ENCODE results near the gene CLIP2. TPM values are rescaled to one million over a fixed set of nuclear protein-coding genes. Genes with fewer than 3 reads are reported as not detected.

The CLIP2 gene
- total RNA-seq, 1 donor from 2014 or later = 110 TPM

DNA sequence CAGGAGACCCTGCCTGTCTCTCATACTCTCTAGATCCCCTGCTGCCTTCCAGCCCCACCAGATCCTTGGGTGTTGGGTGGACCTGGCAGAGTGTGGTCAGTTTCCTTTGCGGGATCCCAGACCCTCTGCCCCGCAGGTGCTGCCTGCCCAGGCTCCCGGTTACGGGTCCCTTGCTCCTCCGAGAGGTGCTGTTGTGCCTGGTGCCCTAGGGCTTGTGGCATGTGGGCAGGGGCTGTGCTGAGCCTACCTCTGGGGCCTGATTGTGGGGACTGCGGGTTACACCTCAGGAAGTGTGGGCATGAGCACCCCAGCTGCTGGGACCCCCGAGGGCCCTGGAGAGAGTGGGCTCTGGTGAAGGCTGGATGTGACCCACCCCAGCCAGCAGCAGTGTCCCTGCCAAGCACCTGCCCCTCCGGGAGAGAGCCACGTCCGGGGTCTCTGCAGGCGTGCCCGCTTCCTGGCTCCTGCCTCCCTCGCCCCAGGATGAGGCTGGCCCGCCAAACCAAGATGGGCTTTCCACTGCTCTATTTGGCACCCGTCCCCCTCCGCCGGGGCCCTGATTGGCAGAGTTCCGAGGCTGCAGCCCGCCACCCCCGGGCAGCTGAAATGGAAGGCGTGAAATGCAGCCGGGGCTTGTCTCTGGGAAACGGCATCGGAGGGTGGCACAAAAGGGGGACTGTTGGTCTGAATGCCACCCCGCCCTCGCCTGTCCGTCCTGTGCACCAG lies 17.0 kb downstream of the CLIP2 start:
- TF ChIP-seq, protein P1, sequence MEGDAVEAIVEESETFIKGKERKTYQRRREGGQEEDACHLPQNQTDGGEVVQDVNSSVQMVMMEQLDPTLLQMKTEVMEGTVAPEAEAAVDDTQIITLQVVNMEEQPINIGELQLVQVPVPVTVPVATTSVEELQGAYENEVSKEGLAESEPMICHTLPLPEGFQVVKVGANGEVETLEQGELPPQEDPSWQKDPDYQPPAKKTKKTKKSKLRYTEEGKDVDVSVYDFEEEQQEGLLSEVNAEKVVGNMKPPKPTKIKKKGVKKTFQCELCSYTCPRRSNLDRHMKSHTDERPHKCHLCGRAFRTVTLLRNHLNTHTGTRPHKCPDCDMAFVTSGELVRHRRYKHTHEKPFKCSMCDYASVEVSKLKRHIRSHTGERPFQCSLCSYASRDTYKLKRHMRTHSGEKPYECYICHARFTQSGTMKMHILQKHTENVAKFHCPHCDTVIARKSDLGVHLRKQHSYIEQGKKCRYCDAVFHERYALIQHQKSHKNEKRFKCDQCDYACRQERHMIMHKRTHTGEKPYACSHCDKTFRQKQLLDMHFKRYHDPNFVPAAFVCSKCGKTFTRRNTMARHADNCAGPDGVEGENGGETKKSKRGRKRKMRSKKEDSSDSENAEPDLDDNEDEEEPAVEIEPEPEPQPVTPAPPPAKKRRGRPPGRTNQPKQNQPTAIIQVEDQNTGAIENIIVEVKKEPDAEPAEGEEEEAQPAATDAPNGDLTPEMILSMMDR (IDR thresholded peaks at IDR 0.05; ENCODE audit: unreplicated experiment) = no peak
- H3K27me3 Mint-ChIP-seq (ENCODE audit: unreplicated experiment) = peaks cover 1% of the 10 kb centered on the region
- H3K36me3 Mint-ChIP-seq (ENCODE audit: low read depth, unreplicated experiment) = peaks cover 5% of the 10 kb centered on the region
- no peak overlapping the region for H3K4me3 Mint-ChIP-seq (ENCODE audit: unreplicated experiment)
- DNase-seq (ENCODE audit: low spot score) = no peak
- no peak overlapping the region for H3K27ac Mint-ChIP-seq (ENCODE audit: unreplicated experiment)
- H3K9me3 Mint-ChIP-seq (ENCODE audit: unreplicated experiment) = no peaks in the 10 kb centered on the region
- peaks cover 2% of the 10 kb centered on the region for H3K4me1 Mint-ChIP-seq (ENCODE audit: unreplicated experiment)

DNA sequence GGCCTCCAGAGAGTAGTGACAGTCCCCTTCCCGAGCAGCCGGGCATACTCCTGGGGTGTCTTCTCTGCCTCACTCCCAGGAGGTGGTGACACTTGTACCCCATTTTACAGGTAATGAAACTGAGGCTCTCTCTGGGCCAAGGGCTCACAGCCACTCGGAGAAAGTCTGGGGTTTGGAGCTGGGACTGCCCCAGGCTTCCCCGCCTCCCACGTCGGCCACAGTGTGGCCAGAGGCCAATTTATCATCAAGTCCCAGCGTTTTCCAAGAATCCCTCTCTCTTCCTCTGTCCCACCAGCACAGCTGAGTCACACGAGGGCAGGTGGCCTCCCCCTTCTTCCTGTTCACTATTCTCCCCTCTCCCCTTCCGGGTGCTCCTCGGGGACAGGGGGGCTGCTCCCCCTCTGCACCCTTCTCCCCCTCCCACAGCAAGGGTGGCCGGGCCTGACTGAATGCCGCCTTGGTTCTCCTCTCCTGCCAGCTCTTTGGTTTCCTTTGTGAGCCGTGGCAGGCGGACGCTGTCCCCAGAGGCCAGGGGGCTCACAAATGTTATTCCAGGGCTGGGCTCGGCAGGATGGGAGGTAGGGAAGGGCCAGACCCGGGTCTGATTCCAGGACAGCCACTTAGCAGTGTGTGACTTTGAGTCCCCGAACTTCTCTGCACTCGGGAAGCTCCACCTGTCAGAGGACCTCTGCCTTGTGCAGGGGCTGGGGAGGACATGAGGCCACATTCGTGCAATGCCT lies 17.7 kb downstream of the CLIP2 start:
- peak; percentile 16 for DNase-seq (ENCODE audit: low spot score)
- Mint-ChIP-seq H3K27ac (ENCODE audit: unreplicated experiment) (no peak overlapping the region), H3K27me3 (ENCODE audit: unreplicated experiment) (peaks cover 1% of the 10 kb centered on the region), H3K36me3 (ENCODE audit: low read depth, unreplicated experiment) (peaks cover 9% of the 10 kb centered on the region), H3K4me1 (ENCODE audit: unreplicated experiment) (peaks cover 2% of the 10 kb centered on the region), H3K9me3 (ENCODE audit: unreplicated experiment) (no peaks in the 10 kb centered on the region), H3K4me3 (ENCODE audit: unreplicated experiment) (no peak overlapping the region)
- TF ChIP-seq, protein P1 (IDR thresholded peaks at IDR 0.05; ENCODE audit: unreplicated experiment) = no peak

DNA sequence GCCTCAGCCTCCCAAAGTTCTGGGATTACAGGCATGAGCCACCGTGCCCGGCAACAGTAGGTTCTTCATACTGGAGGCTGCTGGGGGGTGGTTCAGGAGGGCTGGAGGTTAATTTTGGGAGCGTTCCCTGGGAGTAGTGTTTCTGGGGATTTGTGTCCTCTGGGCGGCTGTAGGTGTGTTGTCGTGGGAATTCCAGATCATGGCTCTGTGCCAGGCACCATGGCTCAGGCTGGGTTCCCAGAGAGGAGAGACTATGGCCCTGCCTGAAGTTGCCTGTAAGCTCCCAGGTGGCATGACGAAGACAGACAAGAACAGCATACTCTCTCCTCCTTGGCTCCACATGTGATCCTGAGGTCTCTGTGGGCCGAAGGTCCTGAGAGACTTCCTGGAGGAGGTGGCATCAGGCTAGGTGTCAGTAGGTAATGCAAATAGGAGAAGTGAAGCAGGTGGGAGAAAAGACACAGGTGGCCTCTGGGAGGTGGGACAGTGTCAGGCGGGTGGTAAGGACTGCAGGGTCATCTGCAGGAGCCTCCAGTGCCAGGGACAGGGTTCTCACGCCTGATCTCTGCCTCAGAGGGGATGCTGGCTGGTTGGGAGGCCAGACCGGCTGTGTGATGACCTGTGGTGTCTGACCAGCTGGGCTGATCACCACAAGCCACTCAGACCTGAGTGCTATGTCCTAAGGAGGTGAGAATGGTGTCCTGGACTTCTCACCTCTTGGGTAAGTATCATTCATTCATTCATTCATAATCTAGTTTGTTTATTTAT lies 18.7 kb downstream of the CLIP2 start:
- H3K36me3 Mint-ChIP-seq (ENCODE audit: low read depth, unreplicated experiment) = peaks cover 9% of the 10 kb centered on the region
- TF ChIP-seq, protein P1 (IDR thresholded peaks at IDR 0.05; ENCODE audit: unreplicated experiment) = no peak
- DNase-seq (ENCODE audit: low spot score) = no peak
- no peaks in the 10 kb centered on the region for H3K9me3 Mint-ChIP-seq (ENCODE audit: unreplicated experiment)
- no peak overlapping the region for H3K27ac Mint-ChIP-seq (ENCODE audit: unreplicated experiment)
- peaks cover 2% of the 10 kb centered on the region for H3K4me1 Mint-ChIP-seq (ENCODE audit: unreplicated experiment)
- peaks cover 1% of the 10 kb centered on the region for H3K27me3 Mint-ChIP-seq (ENCODE audit: unreplicated experiment)
- peak overlapping the region; percentile 10 for H3K4me3 Mint-ChIP-seq (ENCODE audit: unreplicated experiment)

DNA sequence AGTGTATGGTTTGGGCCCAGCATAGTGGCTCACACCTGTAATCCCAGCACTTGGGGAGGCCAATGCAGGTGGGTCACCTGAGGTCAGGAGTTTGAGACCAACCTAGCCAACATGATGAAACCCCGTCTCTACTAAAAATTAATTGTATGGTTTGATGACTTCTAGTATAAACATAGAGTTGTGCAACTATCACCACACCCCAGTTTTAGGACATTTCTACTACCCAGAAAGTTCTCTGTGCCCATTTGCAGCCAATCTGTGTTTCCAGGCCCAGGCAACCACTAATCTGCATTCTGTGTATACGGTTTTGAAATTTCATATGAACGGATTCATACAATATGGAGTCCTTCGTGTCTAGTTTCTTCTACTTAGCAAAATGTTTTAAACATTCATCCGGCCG lies 20.0 kb downstream of the CLIP2 start:
- DNase-seq (ENCODE audit: low spot score) = no peak
- peaks cover 2% of the 10 kb centered on the region for H3K4me1 Mint-ChIP-seq (ENCODE audit: unreplicated experiment)
- H3K9me3 Mint-ChIP-seq (ENCODE audit: unreplicated experiment) = no peaks in the 10 kb centered on the region
- H3K27ac Mint-ChIP-seq (ENCODE audit: unreplicated experiment) = no peak overlapping the region
- peaks cover 1% of the 10 kb centered on the region for H3K27me3 Mint-ChIP-seq (ENCODE audit: unreplicated experiment)
- peaks cover 9% of the 10 kb centered on the region for H3K36me3 Mint-ChIP-seq (ENCODE audit: low read depth, unreplicated experiment)
- TF ChIP-seq, protein P1 (IDR thresholded peaks at IDR 0.05; ENCODE audit: unreplicated experiment) = no peak
- H3K4me3 Mint-ChIP-seq (ENCODE audit: unreplicated experiment) = no peak overlapping the region

Data from endothelial cell (in vitro differentiated cells).